HG02678 (cell line): ENCODE data around the gene CREBBP.

Experiments used
- ATAC-seq: cut with Tn5 transposase; IDR thresholded peaks from one replicate; pipeline ENCODE4 v1.9.1; 2021; ENCODE audit warnings: mild to moderate bottlenecking, moderate library complexity; ENCODE audit not compliant: unreplicated experiment

The CREBBP gene

DNA sequence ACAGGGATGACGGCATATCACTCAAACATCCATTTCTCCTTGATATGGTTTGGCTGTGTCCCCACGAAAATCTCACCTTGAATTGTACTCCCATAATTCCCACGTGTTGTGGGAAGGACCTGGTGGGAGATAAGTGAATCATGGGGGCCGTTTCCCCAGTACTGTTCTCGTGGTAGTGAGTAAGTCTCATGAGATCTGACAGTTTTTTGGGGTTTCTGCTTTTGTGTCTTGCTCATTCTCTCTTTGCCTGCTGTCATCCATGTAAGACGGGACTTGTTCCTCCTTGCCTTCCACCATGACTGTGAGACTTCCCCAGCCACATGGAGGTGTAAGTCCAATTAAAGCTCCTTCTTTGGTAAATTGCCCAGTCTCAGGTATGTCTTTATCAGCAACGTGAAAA, 193.5 kb downstream of the CREBBP start:
- ATAC-seq, result no peak

- no peak for ATAC-seq
These were observed 199.3 kb downstream of the CREBBP start for GRCh38 chr16:3681206-3681605.

- no peak for ATAC-seq
These were observed 202.5 kb downstream of the CREBBP start for GRCh38 chr16:3677994-3678393.

- ATAC-seq, result no peak
These were observed 204.8 kb downstream of the CREBBP start for GRCh38 chr16:3675601-3676130.
